ENCODE results near the gene CA10. TPM values are rescaled to one million over a fixed set of nuclear protein-coding genes. Genes with fewer than 3 reads are reported as not detected.

Gene CA10
- total and polyA plus RNA-seq, 9 of the 15 experiments (the other 6 are each of a cell fraction or from before 2014, with no cell fraction given), result not detected

- TF ChIP-seq HSF4 (CRISPR knock-in tag; IDR thresholded peaks at IDR 0.05; ENCODE audit: borderline replicate concordance), result no peak
- TF ChIP-seq CHD1 (IDR thresholded peaks at IDR 0.05; ENCODE audit: low read length), result no peak
- TF ChIP-seq ZMIZ1 (IDR thresholded peaks at IDR 0.05; ENCODE audit: low read depth in 2 of 2, low read length in 2 of 2), result no peak
These were observed 540.0 kb downstream of the CA10 start (continued) for GRCh38 chr17:51618476-51618875.

GRCh38 chr17:51617986-51618385 is 540.5 kb downstream of the CA10 start:
- H3K27ac ChIP-seq (ENCODE audit: extremely low read depth, low read depth, low read length), result no peak overlapping the region
- CTCF ChIA-PET (ENCODE audit: low intra/inter-chr PET ratio), result no interaction called here
- DNase-seq (ENCODE audit: extremely low read depth in 1 of 4, low spot score in 3 of 4), result no peak
- ATAC-seq, result no peak
- no peaks in the 10 kb centered on the region for H3K79me2 ChIP-seq (ENCODE audit: control insufficient read depth, insufficient read depth, low read length)
- FAIRE-seq, result no peak
- H2AFZ ChIP-seq (ENCODE audit: low read depth, low read length), result no peak overlapping the region
- intact Hi-C loops (cut with micrococcal nuclease), result no loop called here
- H4K20me1 ChIP-seq (replicated peaks; ENCODE audit: control insufficient read depth, insufficient read depth, low read length), result no peaks in the 10 kb centered on the region
- no peaks in the 10 kb centered on the region for H3K27me3 ChIP-seq (ENCODE audit: control insufficient read depth in 2 of 2, insufficient read depth in 2 of 2, low read length in 2 of 2)
- no peak overlapping the region for H3K9ac ChIP-seq (ENCODE audit: insufficient read depth in 1 of 2, low read depth in 2 of 2, low read length in 2 of 2)
- H3K4me3 ChIP-seq, result no peak overlapping the region
- H3K9me1 ChIP-seq (ENCODE audit: control insufficient read depth, insufficient read depth, low read length), result no peaks in the 10 kb centered on the region
- H3K4me2 ChIP-seq (ENCODE audit: insufficient read depth, low read length), result no peak overlapping the region
- POLR2A ChIA-PET, result interaction anchor here (1.2 kb wide), 1 partner anchor 16 kb away, joined by 3 read pairs; no protein-coding TSS in a partner anchor
- 0% methylated on average over 1 of the region's 1 CpG for WGBS (ENCODE audit: insufficient coverage, low coverage, missing lambda C conversion rate)
- H3K36me3 ChIP-seq (ENCODE audit: control insufficient read depth, insufficient read depth, low read length), result no peaks in the 10 kb centered on the region
- H3K4me1 ChIP-seq (replicated peaks in 1 of 2; ENCODE audit: control insufficient read depth in 2 of 2, insufficient read depth in 2 of 2, low read length in 2 of 2), result no peaks in the 10 kb centered on the region
- in situ Hi-C loops (cut with MboI), result no loop called here
- H3K9me3 ChIP-seq (replicated peaks; ENCODE audit: control insufficient read depth, insufficient read depth, low read depth, low read length), result no peaks in the 10 kb centered on the region
- no TSS peak for BruUV-seq (replicated peaks)
- TF ChIP-seq IRF9 (tag; IDR thresholded peaks at IDR 0.05), result no peak
- no peak for TF ChIP-seq GABPB2 (CRISPR knock-in tag; conservative IDR thresholded peaks at IDR 0.05)
- TF ChIP-seq MCM2 (IDR thresholded peaks at IDR 0.05; ENCODE audit: low read depth), result no peak
- no peak for TF ChIP-seq RBFOX2 (IDR thresholded peaks at IDR 0.05; ENCODE audit: low read depth, low read length)
- TF ChIP-seq ZMIZ1 (IDR thresholded peaks at IDR 0.05; ENCODE audit: low read depth in 2 of 2, low read length in 2 of 2), result no peak
- no peak for TF ChIP-seq PURB (CRISPR knock-in tag; IDR thresholded peaks at IDR 0.05; ENCODE audit: low read depth)
- TF ChIP-seq EZH2 (IDR thresholded peaks at IDR 0.05; ENCODE audit: borderline replicate concordance, low read depth, low read length), result no peak
- no peak for TF ChIP-seq GATA2 (CRISPR knock-in tag; IDR thresholded peaks at IDR 0.05)
- no peak for TF ChIP-seq TEAD2 (tag; IDR thresholded peaks at IDR 0.05)
- no peak for TF ChIP-seq KLF13 (tag; IDR thresholded peaks at IDR 0.05; ENCODE audit: borderline replicate concordance, low read depth)

Data from K562 (cell line).